NCI-H1436 treated with DMSO at 0.1 percent for 48 hours (cell line): ENCODE results near the gene NME4.
"Not testable (repeated sequence)": the region's sequence is repeated elsewhere in the genome, so short reads cannot be mapped to it uniquely, and the experiment has no call there.

Source experiments
- DNase-seq: peaks from one replicate; lab custom pipeline; 2025; lab: John Stamatoyannopoulos, UW

NME4 gene

GRCh38 chr16:397135-397661, at the start of gene NME4:
TSS of gene NME4 (plus strand) at chr16:397199. CDS start at chr16:397223, 24 bp downstream.
- DNase-seq, result no peak

- no peak for DNase-seq
These were observed 49.8 kb upstream of the NME4 start for GRCh38 chr16:347203-347602.

GRCh38 chr16:348495-348894, 48.5 kb upstream of the NME4 start:
- not testable (repeated sequence) for DNase-seq

GRCh38 chr16:349211-349610, 47.8 kb upstream of the NME4 start:
- no peak for DNase-seq

- no peak for DNase-seq
These were observed 46.8 kb upstream of the NME4 start for GRCh38 chr16:350203-350602.

- DNase-seq, result no peak
These were observed 45.0 kb upstream of the NME4 start for GRCh38 chr16:351804-352520.

GRCh38 chr16:352547-353403, 44.2 kb upstream of the NME4 start, which contains the start of gene AXIN1:
TSS of gene AXIN1 (minus strand) at chr16:352723. CDS start at chr16:347025, 5,698 bp downstream.
- DNase-seq, result peak; percentile 92

GRCh38 chr16:353404-354290, 43.4 kb upstream of the NME4 start:
- no peak for DNase-seq

- DNase-seq, result no peak
These were observed 42.6 kb upstream of the NME4 start for GRCh38 chr16:354291-354881.

GRCh38 chr16:354971-355461, 42.0 kb upstream of the NME4 start:
- no peak for DNase-seq

- no peak for DNase-seq
These were observed 40.3 kb upstream of the NME4 start for GRCh38 chr16:356741-357140.

- no peak for DNase-seq
These were observed 37.8 kb upstream of the NME4 start for GRCh38 chr16:359067-359763.

GRCh38 chr16:359871-360697, 36.9 kb upstream of the NME4 start:
- no peak for DNase-seq

- DNase-seq, result no peak
These were observed 36.2 kb upstream of the NME4 start for GRCh38 chr16:360698-361336.

GRCh38 chr16:361341-361871, 35.6 kb upstream of the NME4 start:
- no peak for DNase-seq

GRCh38 chr16:361872-362701, 34.9 kb upstream of the NME4 start:
- DNase-seq, result no peak

- not testable (repeated sequence) for DNase-seq
These were observed 34.3 kb upstream of the NME4 start for GRCh38 chr16:362702-362999.

GRCh38 chr16:363110-363765, 33.8 kb upstream of the NME4 start:
- DNase-seq, result no peak
